ENCODE data around the gene ANKRD26.
A peak's percentile ranks its signal among the peaks of the same experiment; 100 is the strongest.

The ANKRD26 gene

DNA sequence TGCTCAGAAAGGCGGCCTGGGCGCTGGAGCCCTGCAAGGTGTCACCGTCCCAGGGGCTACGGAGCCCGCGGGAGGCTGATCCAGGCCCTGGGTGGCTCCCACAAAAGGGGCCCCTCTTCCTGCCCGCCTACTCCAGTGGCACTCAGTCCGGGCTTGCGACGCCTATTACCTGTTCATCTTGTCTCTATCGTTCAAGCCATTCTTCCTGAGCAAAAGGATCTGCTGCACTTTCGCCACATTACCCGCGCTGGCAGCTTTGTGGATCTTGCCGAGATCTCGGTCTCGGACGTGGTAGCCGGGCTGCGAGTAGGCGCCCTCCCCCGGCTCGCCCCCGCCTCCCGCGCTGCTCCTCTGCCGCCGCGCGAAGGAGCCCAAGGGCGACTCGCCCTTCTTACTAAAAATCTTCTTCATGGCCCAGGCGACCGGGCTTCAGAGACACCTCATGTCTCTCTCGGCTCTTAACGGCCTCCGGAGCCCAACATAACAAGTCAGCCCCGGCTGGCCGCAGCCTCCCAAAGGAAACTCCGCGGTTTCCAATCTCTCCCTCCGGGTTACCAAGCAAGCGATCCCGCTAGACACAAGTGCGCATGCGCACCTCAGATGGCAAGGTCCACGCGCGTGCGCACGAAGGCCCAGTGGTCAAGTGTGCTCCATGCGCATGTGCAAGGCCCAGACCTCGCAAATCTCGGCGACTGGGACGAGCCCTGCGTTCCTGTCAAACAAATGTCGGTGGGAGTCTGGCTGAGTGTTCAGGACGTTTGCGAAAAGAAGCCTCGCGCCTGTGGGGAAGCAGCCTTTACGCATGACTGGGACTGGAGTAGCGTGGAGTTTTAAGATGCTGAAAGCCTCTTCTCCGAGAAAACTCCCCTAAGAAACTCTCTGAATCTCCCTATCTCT, at the start of gene ANKRD26:
Gene ANKRD26 (minus strand): TSS at position 579 of the 897 bp plus-strand sequence. CDS start 168 bp downstream, at position 411.
- peak; percentile 98 for DNase-seq (ENCODE audit: low read depth)
- no peak for TF ChIP-seq CTCF (IDR thresholded peaks at IDR 0.05; ENCODE audit: insufficient read depth, low read depth, low read length, missing control alignments)
- peak within 1 kb of the TSS; percentile 75 for H3K4me3 ChIP-seq (ENCODE audit: low read depth, low read length)

- DNase-seq (ENCODE audit: low read depth) = no peak
- H3K4me3 ChIP-seq (ENCODE audit: low read depth, low read length) = no peak overlapping the region
- no peak for TF ChIP-seq CTCF (IDR thresholded peaks at IDR 0.05; ENCODE audit: insufficient read depth, low read depth, low read length, missing control alignments)
Measured at GRCh38 chr10:27147701-27148100, 47.4 kb upstream of the ANKRD26 start.

DNA sequence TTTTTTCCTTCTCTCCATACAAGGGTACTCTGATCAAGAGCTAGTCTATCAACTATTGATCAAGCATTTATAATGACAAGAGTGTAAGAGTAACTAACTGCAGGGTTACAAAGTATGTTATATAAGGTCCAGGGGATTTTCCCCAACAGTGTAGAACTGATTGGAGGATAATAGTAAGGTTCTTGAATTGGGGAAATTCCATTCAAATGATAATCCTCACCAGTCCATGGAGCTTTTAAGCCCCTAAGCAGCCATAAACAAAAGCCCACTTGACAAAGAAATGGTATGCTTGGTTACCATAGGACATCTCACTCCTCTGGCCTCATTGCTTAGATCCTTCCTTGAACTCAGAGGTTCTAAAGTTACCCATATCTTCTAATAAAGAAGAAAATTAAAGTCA, 45.6 kb upstream of the ANKRD26 start:
- no peak for DNase-seq (ENCODE audit: low read depth)
- H3K4me3 ChIP-seq (ENCODE audit: low read depth, low read length) = no peak overlapping the region
- no peak for TF ChIP-seq CTCF (IDR thresholded peaks at IDR 0.05; ENCODE audit: insufficient read depth, low read depth, low read length, missing control alignments)

DNA sequence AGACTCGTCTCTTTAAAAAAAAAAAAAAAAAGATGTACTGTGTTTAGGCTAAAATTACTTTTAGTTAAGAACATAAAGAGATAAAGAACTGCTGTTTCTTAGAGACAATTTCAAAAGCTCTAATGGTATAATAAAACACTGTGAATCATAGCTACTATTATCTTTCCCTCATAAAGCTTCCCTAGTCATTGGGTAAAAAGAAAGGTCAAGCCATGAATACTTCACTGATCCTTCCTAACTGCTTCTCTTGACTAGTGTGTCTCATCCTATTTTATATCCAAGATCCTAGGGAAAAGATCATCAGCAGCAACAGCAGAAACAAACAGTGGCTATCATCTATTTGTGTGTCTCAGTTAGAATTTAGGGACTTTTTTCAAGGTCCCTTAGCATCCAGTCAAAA, 43.4 kb upstream of the ANKRD26 start:
- no peak for TF ChIP-seq CTCF (IDR thresholded peaks at IDR 0.05; ENCODE audit: insufficient read depth, low read depth, low read length, missing control alignments)
- no peak for DNase-seq (ENCODE audit: low read depth)
- H3K4me3 ChIP-seq (ENCODE audit: low read depth, low read length) = no peak overlapping the region

DNA sequence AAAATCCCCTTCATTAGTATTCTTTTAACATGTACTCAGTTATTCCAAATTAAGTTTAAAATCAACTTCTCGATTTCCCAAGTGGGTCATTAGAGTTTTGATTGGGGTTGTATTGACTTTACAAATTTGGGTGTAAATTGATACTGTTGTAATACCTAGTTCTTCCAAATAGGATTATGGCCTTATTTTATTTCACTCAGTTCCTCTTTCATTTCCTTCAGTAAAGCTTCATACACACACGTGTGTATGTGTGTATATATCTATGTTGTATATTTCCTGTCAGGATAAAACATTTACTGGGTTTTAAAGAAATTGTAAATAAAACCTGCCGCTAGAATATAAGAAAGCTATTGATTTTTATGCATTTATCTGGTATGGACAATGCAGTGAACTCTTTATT, 38.0 kb upstream of the ANKRD26 start:
- H3K4me3 ChIP-seq (ENCODE audit: low read depth, low read length) = no peak overlapping the region
- no peak for DNase-seq (ENCODE audit: low read depth)
- TF ChIP-seq CTCF (IDR thresholded peaks at IDR 0.05; ENCODE audit: insufficient read depth, low read depth, low read length, missing control alignments) = no peak

DNA sequence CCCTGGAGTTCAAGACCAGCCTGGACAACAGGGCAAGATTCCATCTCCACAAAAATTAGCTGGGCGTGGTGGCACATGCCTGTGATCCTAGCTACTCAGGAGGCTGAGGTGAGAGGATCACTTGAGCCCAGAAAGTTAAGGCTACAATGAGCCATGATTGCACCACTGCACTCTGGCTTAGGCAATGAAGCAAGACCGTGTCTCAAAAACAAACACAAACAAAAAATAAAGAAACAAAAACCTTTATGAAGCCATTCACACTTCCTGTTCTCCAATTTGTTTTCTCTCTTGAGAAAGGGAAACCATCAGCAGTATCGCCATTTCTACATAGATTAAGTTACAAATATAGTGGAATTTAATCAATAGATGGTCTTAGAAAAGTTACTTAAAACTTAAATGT, 34.1 kb upstream of the ANKRD26 start:
- TF ChIP-seq CTCF (IDR thresholded peaks at IDR 0.05; ENCODE audit: insufficient read depth, low read depth, low read length, missing control alignments) = no peak
- no peak overlapping the region for H3K4me3 ChIP-seq (ENCODE audit: low read depth, low read length)
- DNase-seq (ENCODE audit: low read depth) = no peak

- H3K4me3 ChIP-seq (ENCODE audit: low read depth, low read length) = no peak overlapping the region
- no peak for TF ChIP-seq CTCF (IDR thresholded peaks at IDR 0.05; ENCODE audit: insufficient read depth, low read depth, low read length, missing control alignments)
- no peak for DNase-seq (ENCODE audit: low read depth)
Measured at GRCh38 chr10:27108165-27108564, 7.9 kb upstream of the ANKRD26 start.
